HEK293 (cell line): Measurements from ENCODE around the gene ARGLU1.

Experiments used
- CTCF ChIA-PET: fragments of 350-600 bp; formaldehyde crosslinking; extraction: SDS; loops from one replicate; lab custom pipeline; 2021; ENCODE audit warnings: antibody characterized with exemption; lab: Yijun Ruan, JAX
- POLR2A ChIA-PET: fragments of 300-600 bp; formaldehyde crosslinking; extraction: SDS; loops from one replicate; lab custom pipeline; 2020; ENCODE audit warnings: antibody characterized with exemption, inconsistent platforms; lab: Yijun Ruan, JAX
- H3K27ac ChIP-seq: fragments of 200-500 bp; sonication (Bioruptor generic); 2 replicates; pipeline ENCODE4 v1.5.1; 2014; ENCODE audit warnings: low read depth, low read length, control low read depth, inconsistent platforms; ENCODE audit errors: extremely low read depth
- H3K36me3 ChIP-seq, 2 experiments: fragments of 200-500 bp in 1 of 2; sonication (Bioruptor generic) in 1 of 2; 1 replicate in 1 of 2; 2 replicates in 1 of 2; pipeline ENCODE4 v1.5.1; 2014 to 2017; ENCODE audit warnings: inconsistent platforms in 2 of 2, low read length in 2 of 2; ENCODE audit not compliant: control insufficient read depth in 2 of 2, insufficient read depth in 1 of 2
- H3K4me1 ChIP-seq: fragments of 200-500 bp; sonication (Bioruptor generic); 2 replicates; pipeline ENCODE4 v1.5.1; 2014; ENCODE audit warnings: mild to moderate bottlenecking, low read length, inconsistent platforms; ENCODE audit not compliant: control insufficient read depth, insufficient read depth
- H3K4me3 ChIP-seq: 2 replicates; pipeline ENCODE4 v1.5.1; 2011; ENCODE audit warnings: low read depth, mild to moderate bottlenecking, control low read depth, low read length, moderate library complexity
- H3K9me3 ChIP-seq: fragments of 200-500 bp; sonication (Bioruptor generic); 2 replicates; pipeline ENCODE4 v1.5.1; 2014; ENCODE audit warnings: low read depth, low read length, inconsistent platforms; ENCODE audit not compliant: control insufficient read depth, insufficient read depth
- MYNN ChIP-seq: fragments of 450-650 bp; formaldehyde crosslinking; IDR thresholded peaks from 2 replicates; pipeline ENCODE4 v1.5.1; 2016; ENCODE audit warnings: missing biosample characterization, missing genetic modification characterization, borderline replicate concordance
- REPIN1 ChIP-seq: fragments of 450-650 bp; formaldehyde crosslinking; IDR thresholded peaks from 2 replicates; pipeline ENCODE4 v1.5.1; 2017; ENCODE audit warnings: missing biosample characterization, missing genetic modification characterization, low read depth
- SETDB1 ChIP-seq: IDR thresholded peaks from one replicate; pipeline ENCODE4 v1.6.1; 2017; ENCODE audit warnings: mild to moderate bottlenecking, low read length, moderate library complexity, mixed read lengths; ENCODE audit not compliant: insufficient read length
- YY2 ChIP-seq: fragments of 450-650 bp; formaldehyde crosslinking; IDR thresholded peaks from 2 replicates; pipeline ENCODE4 v1.5.1; 2016; ENCODE audit warnings: missing biosample characterization, missing genetic modification characterization
- ZNF112 ChIP-seq: fragments of 450-650 bp; formaldehyde crosslinking; IDR thresholded peaks from 2 replicates; pipeline ENCODE4 v1.5.0; 2017; ENCODE audit warnings: missing biosample characterization, missing genetic modification characterization
- ZNF138 ChIP-seq: fragments of 450-650 bp; formaldehyde crosslinking; IDR thresholded peaks from 2 replicates; pipeline ENCODE4 v1.5.1; 2016; ENCODE audit warnings: missing biosample characterization, missing genetic modification characterization, borderline replicate concordance
- ZNF2 ChIP-seq: fragments of 450-650 bp; formaldehyde crosslinking; IDR thresholded peaks from 2 replicates; pipeline ENCODE4 v1.5.1; 2016; ENCODE audit warnings: missing biosample characterization, missing genetic modification characterization
- ZNF324 ChIP-seq: fragments of 450-650 bp; formaldehyde crosslinking; IDR thresholded peaks from 2 replicates; pipeline ENCODE4 v1.5.1; 2016; ENCODE audit warnings: missing biosample characterization, missing genetic modification characterization
- ZNF394 ChIP-seq: fragments of 450-650 bp; formaldehyde crosslinking; IDR thresholded peaks from 2 replicates; pipeline ENCODE4 v1.5.1; 2016; ENCODE audit warnings: missing biosample characterization, missing genetic modification characterization, mild to moderate bottlenecking, moderate library complexity, borderline replicate concordance
- ZNF423 ChIP-seq: fragments of 450-650 bp; formaldehyde crosslinking; IDR thresholded peaks from 2 replicates; pipeline ENCODE4 v1.5.1; 2016; ENCODE audit warnings: missing biosample characterization, missing genetic modification characterization
- ZNF501 ChIP-seq: fragments of 450-650 bp; formaldehyde crosslinking; IDR thresholded peaks from 2 replicates; pipeline ENCODE4 v1.5.1; 2016; ENCODE audit warnings: missing biosample characterization, missing genetic modification characterization
- ZNF785 ChIP-seq: fragments of 450-650 bp; formaldehyde crosslinking; IDR thresholded peaks from 2 replicates; pipeline ENCODE4 v1.5.1; 2016; ENCODE audit warnings: missing biosample characterization, missing genetic modification characterization
- ZNF792 ChIP-seq: fragments of 450-650 bp; formaldehyde crosslinking; IDR thresholded peaks from 2 replicates; pipeline ENCODE4 v1.5.1; 2016; ENCODE audit warnings: missing biosample characterization, missing genetic modification characterization
- ZXDB ChIP-seq: fragments of 450-650 bp; formaldehyde crosslinking; IDR thresholded peaks from 2 replicates; pipeline ENCODE4 v1.5.1; 2016; ENCODE audit warnings: missing biosample characterization, missing genetic modification characterization
- TF ChIP-seq, protein P1 (sequence below): fragments of 450-650 bp; formaldehyde crosslinking; IDR thresholded peaks from 2 replicates; pipeline ENCODE4 v1.5.1; 2016; ENCODE audit warnings: missing biosample characterization, missing genetic modification characterization
- TF ChIP-seq, protein P2 (sequence below): fragments of 450-650 bp; formaldehyde crosslinking; IDR thresholded peaks from 2 replicates; pipeline ENCODE4 v1.5.1; 2016; ENCODE audit warnings: missing biosample characterization, missing genetic modification characterization
- TF ChIP-seq, protein P3 (sequence below): fragments of 450-650 bp; formaldehyde crosslinking; IDR thresholded peaks from 2 replicates; pipeline ENCODE4 v1.5.1; 2017; ENCODE audit warnings: missing biosample characterization, missing genetic modification characterization
- TF ChIP-seq, protein P4 (sequence below): fragments of 450-650 bp; formaldehyde crosslinking; IDR thresholded peaks from 2 replicates; pipeline ENCODE4 v1.5.1; 2016; ENCODE audit warnings: missing biosample characterization, missing genetic modification characterization

The ARGLU1 gene

DNA sequence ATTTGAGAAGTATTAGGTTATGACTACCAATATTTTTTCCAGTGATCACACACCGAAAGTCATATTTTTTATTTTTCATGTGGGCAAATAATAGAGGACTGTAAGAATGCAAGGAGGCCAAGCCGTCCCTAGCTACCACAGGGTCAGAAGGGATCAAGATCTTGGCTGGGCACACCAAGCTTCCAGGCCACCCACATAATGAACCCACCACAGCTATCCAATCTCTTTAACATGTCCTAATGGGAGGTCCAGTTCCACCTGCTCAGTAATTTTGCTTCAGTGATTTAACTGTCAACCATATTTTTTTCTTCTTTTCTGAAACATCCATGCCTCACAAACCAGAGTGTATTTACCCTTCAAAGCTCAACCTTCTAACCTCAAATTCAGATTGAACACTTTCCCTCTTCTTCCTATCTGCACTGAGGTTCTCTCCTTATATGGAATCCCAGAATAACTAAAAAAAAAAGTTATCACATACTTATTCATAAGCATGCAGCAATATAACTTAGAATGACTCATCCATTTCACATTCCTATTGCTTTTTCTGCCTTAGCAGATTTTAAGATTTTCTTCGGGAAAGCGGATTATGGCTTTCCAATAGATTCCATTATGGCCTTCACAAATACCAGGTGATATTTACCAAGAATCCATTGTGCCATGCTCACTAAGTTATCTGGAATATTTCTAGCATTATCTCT is 12.2 kb downstream of the ARGLU1 start (continued):
- TF ChIP-seq SETDB1 (no peak), ZNF501 (no peak)
- TF ChIP-seq, protein P1, sequence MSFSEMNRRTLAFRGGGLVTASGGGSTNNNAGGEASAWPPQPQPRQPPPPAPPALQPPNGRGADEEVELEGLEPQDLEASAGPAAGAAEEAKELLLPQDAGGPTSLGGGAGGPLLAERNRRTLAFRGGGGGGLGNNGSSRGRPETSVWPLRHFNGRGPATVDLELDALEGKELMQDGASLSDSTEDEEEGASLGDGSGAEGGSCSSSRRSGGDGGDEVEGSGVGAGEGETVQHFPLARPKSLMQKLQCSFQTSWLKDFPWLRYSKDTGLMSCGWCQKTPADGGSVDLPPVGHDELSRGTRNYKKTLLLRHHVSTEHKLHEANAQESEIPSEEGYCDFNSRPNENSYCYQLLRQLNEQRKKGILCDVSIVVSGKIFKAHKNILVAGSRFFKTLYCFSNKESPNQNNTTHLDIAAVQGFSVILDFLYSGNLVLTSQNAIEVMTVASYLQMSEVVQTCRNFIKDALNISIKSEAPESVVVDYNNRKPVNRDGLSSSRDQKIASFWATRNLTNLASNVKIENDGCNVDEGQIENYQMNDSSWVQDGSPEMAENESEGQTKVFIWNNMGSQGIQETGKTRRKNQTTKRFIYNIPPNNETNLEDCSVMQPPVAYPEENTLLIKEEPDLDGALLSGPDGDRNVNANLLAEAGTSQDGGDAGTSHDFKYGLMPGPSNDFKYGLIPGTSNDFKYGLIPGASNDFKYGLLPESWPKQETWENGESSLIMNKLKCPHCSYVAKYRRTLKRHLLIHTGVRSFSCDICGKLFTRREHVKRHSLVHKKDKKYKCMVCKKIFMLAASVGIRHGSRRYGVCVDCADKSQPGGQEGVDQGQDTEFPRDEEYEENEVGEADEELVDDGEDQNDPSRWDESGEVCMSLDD, result no peak

DNA sequence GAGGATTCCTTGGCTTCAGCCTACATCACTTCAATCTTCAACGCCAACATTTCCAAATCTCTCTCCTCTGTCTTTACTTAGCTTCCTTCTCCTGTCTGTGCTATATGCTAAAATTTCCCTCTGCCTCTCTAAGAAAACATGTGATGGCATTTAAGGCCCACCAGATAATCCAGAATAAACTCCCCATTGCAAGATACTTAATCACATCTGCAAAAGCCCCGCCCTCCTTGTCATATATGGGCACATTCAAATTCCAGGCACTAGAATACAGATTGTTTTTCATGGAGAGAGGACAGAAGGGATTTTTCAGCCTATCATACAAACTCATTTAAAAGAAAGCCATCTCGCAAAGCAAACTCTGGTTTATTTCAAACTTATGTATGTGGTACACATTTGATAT is 16.2 kb downstream of the ARGLU1 start:
- POLR2A ChIA-PET, result no interaction called here
- H3K36me3 ChIP-seq, result peaks cover 32 to 77% of the 10 kb centered on the region in 2 experiments

More for the DNA sequence above, 16.2 kb downstream of the ARGLU1 start:
- no peak for TF ChIP-seq REPIN1
- no peak for TF ChIP-seq ZXDB
- TF ChIP-seq ZNF394, result no peak
- TF ChIP-seq ZNF2 (tag by site-specific recombination), result no peak
- TF ChIP-seq, protein P2, sequence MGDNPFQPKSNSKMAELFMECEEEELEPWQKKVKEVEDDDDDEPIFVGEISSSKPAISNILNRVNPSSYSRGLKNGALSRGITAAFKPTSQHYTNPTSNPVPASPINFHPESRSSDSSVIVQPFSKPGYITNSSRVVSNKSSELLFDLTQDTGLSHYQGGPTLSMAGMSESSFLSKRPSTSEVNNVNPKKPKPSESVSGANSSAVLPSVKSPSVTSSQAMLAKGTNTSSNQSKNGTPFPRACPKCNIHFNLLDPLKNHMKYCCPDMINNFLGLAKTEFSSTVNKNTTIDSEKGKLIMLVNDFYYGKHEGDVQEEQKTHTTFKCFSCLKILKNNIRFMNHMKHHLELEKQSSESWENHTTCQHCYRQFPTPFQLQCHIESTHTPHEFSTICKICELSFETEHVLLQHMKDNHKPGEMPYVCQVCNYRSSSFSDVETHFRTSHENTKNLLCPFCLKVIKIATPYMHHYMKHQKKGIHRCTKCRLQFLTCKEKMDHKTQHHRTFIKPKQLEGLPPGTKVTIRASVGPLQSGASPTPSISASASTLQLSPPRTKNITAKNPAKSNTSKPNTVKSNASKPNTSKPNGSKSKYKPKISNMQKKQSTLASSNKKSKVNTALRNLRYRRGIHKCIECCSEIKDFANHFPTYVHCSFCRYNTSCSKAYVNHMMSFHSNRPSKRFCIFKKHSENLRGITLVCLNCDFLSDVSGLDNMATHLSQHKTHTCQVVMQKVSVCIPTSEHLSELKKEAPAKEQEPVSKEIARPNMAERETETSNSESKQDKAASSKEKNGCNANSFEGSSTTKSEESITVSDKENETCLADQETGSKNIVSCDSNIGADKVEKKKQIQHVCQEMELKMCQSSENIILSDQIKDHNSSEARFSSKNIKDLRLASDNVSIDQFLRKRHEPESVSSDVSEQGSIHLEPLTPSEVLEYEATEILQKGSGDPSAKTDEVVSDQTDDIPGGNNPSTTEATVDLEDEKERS (tag by site-specific recombination), result no peak
- no peak for TF ChIP-seq ZNF138
- no peak for TF ChIP-seq MYNN (tag by site-specific recombination)
- TF ChIP-seq YY2 (tag by site-specific recombination), result no peak
- TF ChIP-seq, protein P3, sequence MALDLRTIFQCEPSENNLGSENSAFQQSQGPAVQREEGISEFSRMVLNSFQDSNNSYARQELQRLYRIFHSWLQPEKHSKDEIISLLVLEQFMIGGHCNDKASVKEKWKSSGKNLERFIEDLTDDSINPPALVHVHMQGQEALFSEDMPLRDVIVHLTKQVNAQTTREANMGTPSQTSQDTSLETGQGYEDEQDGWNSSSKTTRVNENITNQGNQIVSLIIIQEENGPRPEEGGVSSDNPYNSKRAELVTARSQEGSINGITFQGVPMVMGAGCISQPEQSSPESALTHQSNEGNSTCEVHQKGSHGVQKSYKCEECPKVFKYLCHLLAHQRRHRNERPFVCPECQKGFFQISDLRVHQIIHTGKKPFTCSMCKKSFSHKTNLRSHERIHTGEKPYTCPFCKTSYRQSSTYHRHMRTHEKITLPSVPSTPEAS, result no peak
- no peak for TF ChIP-seq ZNF792 (tag by site-specific recombination)
- TF ChIP-seq ZNF785 (tag by site-specific recombination), result no peak
- TF ChIP-seq SETDB1, result no peak
- TF ChIP-seq ZNF423 (tag by site-specific recombination), result no peak
- TF ChIP-seq ZNF112 (tag by site-specific recombination), result no peak
- TF ChIP-seq, protein P4, sequence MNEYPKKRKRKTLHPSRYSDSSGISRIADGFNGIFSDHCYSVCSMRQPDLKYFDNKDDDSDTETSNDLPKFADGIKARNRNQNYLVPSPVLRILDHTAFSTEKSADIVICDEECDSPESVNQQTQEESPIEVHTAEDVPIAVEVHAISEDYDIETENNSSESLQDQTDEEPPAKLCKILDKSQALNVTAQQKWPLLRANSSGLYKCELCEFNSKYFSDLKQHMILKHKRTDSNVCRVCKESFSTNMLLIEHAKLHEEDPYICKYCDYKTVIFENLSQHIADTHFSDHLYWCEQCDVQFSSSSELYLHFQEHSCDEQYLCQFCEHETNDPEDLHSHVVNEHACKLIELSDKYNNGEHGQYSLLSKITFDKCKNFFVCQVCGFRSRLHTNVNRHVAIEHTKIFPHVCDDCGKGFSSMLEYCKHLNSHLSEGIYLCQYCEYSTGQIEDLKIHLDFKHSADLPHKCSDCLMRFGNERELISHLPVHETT (tag by site-specific recombination), result no peak
- TF ChIP-seq, protein P1, result no peak
- no peak for TF ChIP-seq ZNF324 (tag by site-specific recombination)
- TF ChIP-seq, all 188 proteins: peak for 0
- Histone ChIP-seq H3K27ac (no peak overlapping the region), H3K9me3 (no peaks in the 10 kb centered on the region), H3K4me3 (no peak overlapping the region), H3K4me1 (no peaks in the 10 kb centered on the region)
- CTCF ChIA-PET, result no interaction called here
